DMS153 treated with DMSO at 0.1 percent for 48 hours (cell line): ENCODE measurements around the gene MCCC1.
"Not testable (repeated sequence)": the region's sequence is repeated elsewhere in the genome, so short reads cannot be mapped to it uniquely, and the experiment has no call there.

ENCODE experiments used
- DNase-seq: peaks from one replicate; lab custom pipeline; 2025; ENCODE audit not compliant: unreplicated experiment; lab: John Stamatoyannopoulos, UW

Gene MCCC1

DNA sequence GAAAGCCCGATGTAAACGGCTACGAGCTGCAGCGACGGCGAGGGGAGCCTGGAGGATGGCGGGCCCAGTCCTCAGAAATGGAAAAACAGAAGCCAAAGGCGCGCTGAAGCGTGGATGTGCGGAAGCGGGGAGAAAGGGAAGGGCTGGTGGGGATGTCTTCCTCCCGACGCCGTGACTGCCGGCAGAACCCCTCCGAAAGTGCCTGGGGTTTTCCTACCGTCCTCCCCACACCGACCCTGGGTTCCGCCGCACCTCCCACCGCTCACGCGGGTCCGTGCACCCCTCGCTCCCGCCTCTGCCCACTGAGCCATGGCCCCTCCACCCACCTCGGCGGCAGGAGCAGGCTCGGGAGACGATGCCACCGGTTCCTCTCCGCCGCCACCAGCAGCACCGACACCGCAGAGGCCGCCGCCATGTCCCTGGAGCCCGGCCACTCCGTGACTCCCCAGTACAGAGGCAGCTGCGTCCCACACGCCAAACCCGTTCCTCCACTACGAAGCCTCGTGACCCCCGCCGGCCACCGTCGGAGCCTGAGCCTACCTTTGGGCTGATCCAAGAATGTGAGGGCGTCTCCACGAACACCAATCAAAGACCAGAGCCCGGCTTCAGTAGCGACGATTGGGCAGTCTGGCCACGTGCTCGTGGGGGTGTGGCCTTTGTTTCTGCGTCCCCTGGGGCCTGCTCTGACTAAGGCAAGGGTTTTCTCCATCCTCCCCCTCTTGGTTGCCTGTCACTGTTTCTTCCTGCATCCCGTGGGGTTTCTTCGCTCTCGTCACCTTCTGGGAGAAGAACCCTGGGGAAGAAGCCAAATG is at the start of gene MCCC1:
Gene MCCC1 (minus strand): TSS at position 471 of the 812 bp plus-strand sequence. CDS start 56 bp downstream, at position 415.
- peak; percentile 97 for DNase-seq

DNA sequence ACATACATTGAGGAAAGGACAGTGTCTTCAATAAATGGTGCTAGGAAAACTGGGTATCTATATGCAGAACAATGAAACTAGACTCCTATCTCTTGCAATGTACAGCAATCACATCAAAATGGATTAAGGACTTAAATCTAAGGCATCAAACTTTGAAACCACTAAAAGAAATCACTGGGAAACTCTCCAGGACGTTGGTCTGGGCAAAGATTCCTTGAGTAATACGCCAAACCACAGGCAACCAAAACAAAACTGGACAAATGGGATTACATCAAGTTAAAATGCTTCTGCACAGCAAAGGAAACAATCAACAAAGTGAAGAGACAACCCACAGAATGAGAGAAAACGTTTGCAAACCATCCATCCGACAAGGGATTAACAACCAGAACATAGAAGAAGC is 48.8 kb upstream of the MCCC1 start:
- DNase-seq = no peak

DNA sequence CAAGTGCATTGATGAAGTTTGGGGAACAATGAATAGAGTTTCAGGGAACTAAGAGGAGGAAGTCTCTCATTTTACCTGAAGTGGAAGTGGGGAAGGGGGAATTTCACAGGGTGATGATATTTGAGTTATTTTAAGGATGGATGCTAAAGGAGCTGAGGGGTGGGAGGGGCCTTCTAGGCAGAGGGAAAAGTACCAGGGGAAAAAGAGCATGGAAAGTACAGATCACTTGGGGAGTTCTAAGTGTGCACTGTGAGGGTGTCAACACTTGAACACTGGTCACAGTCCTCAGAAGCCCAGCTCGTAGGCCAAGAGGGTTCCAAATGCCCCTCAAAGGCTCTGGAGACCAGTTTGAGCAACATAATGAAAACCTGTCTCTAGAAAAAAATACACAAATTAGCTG is 45.1 kb upstream of the MCCC1 start:
- DNase-seq = no peak

DNA sequence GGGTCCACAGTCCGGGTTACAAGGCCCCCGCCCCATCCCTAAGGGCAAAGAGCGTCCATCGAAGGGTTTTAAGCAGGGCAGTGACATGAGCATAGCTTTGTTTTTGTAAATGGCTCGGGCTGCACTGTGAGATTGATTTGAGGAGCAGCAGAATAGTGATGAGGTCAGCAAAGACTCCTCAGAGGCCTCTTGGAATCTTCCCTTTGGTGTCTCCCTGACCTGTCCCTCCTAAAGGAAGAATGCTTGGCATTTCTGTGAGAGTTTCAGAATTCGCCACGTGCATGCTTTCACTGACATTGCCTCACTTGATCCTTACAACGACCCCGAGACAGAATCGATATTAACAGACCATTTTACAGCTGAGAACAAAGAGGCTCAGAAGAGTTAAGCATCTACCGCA is 42.9 kb upstream of the MCCC1 start:
- DNase-seq = no peak

DNA sequence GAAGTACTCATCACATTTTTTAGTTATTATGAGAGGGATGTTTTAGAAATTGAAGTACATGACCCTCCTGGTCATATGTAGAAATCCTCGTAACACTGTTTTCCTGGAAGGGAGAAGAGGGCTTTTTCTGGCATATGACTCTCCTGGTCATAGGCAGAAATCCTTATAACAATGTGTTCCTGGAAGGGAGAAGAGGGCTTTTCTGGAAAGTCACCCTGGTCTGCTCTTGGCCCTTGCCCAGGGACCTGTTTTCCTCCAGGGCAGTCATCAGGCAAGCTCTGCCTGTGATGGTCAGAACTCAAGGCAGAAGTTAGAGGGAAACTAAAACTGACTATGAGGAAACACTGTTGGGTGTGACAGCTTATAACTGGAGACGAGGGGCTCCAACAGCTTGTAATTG is 35.5 kb upstream of the MCCC1 start:
- DNase-seq = no peak

DNA sequence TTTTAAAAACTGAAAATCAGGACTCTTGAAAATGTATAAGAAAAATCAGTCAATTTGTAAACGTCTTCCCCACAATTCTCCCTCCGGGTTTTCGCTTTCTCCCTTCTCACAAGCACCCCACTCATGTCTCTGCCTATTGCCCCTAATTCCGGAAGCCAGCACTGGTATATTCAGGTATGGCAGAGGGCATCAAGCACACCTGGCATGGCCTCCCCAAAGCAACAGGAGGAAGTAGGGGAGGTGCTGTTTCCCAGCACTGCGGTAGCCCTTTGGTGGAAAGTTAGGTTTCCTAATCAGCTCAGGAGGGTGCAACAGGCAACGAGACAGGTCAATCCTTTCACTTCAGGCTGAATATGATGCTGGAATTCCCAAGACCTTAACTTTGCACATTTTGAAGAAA is 33.1 kb upstream of the MCCC1 start:
- DNase-seq = no peak

DNA sequence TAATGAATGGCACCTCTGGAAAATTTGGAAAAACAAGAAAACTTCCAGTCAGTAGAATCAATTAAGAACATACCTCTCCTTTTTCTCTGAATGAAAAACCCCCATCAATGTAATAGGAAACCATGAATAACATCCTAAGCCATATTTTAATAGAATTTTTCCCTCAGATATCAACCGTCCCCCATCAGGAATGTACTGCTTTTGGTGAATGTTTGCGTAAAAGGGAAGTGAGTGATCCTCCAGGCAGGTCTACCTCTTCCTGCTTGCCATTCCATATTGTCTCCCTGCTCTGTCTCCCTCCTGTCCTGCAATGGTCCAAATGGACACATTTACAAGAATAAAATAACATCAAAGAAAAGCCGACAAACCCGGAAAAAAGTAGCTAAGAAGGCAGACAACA is 32.4 kb upstream of the MCCC1 start:
- DNase-seq = no peak

DNA sequence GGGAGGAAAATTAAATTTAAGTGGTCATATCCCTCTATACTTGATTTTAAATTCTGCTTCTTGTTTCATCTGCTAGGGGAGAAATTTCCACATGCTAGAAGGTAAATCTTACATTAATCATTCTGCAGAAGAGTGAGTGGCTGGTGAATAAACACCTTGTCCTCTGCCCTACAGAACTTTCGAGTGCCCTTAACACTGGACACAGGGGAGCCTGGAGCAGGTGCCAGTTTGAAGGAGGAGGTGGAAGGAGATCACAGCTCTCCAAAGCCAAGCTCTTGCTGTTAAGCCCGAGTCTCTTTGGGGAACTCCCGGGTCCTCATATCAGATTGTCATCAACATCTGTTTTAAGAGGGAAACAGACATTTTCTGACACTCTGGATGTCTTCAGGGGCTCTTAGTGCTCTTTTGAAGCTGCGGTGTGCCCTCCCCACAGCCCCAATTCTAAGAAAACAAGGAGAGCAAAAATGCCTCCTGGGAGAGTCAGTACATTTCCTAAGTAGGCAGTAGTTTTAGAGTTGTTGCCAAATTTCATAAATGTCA is 32.0 kb upstream of the MCCC1 start:
- DNase-seq = no peak

DNA sequence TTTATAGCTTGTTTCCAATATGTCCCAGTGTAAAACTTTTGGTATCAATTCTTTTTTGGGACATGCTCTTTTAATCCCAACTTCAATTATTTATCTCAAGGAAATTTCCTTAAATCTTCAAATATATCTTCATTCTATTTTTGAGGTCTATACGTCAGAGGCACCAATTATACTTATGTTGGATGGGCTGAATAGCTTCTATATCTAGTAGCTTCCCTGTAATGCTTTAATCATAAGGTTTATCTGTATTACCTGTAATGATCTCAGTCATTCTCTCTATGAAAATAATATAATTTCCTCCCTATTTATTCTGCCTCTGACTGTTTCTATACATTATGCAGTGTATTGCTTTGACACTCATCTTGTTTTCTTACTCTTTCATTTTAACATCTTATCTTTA is 29.9 kb upstream of the MCCC1 start:
- no peak for DNase-seq

DNA sequence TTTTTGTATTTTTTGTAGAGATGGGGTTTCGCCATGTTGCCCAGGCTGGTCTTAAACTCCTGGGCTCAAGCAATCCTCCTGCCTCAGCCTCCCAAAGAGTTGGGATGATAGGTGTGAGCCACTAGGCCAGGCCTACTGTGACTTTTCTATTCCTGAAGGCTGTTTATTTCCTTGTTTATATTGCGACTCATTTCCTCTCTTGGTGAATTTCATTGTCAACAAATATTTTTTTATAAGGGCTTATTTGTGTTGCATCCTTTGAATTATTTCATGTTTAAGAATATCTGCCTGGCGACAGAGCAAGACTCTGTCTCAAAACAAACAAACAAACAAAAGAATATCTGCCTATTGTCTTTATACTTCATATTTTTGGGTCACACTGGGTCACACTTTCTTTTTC is 29.4 kb upstream of the MCCC1 start:
- DNase-seq = no peak

DNA sequence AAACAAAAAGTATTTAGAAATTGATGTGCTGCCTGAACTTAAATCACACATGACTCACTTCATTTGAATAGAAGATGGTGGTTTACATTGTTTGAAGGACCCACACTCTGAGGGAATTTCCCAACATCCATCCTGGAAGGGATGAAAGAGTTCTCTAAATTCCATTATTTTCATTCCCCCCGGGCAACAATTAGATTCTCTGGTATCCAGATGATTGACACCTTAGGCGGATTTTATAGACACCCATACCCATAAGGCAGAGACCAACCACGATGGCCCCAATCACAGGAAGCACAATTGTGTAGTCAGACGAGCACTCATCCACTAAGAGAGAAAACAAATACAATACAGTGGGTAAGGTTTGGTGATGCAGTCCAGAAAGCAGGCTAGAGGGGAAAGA is 24.6 kb upstream of the MCCC1 start:
- DNase-seq = no peak

DNA sequence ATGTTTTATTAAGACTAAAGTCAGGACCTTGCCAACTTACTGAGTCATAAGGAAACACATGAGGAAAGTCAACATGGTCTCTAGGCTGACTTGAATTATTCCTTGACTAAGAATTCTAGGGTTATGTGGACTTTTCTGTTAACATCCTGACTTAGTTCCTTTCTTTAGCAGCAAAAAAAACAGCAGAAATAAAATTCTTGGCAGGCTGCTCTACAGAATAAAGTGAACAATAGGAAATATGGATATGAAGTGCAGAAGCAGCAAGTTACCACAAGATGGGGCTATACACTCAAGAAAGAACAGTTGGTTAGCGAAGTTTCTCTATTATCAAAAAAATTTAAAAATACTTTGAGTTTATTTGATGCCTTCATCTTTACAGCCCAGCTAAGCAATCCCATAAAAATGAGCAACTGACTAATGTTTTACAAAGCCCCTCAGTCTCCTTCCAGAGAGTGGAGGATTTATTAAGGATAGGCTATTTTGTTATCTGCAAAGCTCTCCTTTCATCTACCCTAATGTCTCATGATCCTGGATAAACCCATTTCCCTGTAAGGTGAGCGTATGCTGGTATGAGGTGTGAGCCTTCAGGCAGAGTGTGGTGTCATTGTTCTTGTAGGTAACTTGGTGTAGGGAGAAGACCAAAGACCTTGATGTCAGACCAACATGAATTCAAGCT is 23.1 kb upstream of the MCCC1 start:
- no peak for DNase-seq

DNA sequence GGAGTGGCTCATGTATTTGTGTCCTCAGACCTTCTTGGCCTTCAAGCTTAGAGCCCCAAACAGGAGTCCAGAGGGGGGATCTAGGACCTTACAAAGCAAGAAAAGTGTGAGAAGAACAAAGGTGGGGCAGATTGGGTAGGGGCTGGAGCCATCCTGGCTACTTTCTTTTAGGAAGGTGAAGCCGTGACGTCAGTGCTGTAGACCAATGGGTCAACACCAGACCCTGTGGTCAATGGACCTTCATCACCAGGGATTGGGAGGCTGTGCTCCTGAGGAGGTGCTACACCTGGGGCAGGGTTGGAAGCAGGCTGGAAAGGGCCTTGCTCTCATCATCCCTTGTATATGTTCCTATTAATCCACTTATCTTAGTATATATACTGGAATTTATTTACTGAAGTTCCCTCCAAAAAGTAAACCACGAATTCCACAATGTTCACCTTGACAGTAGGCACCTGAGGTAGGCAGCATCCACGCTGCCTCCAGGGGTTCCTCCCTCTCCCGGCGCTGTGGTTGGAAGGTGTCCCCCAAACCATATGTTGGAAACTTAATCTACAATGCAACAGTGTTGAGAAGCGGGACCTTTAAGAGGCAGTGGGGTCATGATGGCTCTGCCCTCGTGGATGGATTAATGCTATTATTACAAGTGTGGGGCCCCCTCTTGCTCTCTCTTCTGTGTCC is 21.4 kb upstream of the MCCC1 start:
- DNase-seq = no peak

DNA sequence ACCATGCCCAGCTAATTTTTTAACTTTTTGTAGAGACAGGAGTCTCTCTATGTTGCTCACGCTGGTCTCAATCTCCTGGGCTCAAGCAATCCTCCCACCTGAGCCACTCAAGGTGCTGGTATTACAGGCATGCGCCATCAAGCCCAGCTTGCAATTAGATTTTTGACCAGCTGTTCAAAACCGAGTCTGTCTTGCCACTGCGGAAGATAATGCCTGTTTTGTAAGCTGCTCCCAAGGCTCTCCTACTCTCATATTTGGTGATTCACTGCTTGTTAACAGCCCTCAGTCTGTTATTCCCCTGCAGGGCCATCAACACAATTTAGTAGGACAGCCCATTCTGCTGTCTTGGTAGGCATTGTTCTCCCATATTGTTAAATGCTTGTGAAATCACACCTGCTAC is 17.8 kb upstream of the MCCC1 start:
- no peak for DNase-seq

DNA sequence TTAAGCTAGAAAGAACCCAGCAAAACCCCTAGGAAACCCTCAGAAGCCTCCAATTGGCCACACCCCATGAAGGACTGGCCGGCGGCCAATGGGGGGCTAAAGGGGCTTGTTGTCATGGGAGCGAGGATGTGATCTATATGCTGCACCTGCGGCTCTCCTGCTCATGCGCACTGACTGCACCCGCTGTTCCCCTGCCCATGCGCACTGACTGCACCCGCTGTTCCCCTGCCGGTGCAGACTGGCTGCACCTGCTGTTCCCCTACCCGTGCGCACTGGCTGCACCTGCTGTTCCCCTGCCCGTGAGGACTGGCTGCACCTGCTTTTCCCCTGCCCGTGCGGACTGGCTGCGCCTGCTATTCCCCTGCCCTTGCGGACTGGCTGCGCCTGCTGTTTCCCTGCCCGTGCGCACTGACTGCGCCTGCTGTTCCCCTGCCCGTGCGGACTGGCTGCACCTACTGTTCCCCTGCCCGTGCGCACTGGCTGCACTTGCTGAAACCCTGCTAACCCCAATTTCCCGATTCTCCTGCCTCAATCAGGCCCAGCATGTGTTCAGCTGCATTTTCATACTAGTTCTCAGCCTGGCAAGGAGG is 16.8 kb upstream of the MCCC1 start:
- peak; percentile 96 for DNase-seq

DNA sequence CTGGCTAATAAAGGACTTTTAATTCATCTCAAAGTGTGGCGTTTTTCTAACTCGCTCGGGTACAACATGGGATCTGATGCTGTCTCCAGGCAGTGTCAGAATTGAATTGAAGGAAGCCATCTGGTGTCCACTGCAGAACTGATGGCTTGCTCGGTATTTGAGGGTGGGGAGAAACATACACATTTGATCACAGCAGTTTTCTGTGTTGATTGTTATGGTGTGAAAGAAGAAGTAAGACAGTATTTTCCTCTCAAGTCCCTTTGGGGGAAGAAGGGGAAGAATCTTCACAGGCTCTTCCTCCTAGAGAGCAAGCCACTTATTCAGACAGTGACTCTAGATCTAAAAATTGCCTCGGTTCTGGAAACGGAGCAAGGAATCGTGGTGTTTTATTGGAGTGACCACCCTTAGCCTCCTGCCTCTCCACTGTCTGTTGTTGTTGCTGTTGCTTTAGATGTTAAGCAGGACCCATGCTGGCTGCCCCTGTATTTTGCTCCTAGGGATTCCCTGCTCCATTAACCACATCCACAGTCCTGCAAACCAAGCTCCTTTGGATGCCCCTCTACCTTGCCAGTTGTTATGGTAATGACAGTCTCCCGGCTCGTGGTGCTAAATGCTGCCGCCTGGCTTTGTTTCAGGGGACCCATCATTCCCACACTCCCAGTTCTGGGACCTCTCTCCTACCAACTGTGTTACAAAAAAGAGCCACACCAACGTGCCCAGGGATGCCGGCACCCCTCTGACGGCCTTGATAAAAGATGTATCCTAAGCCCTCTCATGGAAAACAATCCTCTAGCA is 15.3 kb upstream of the MCCC1 start:
- no peak for DNase-seq

DNA sequence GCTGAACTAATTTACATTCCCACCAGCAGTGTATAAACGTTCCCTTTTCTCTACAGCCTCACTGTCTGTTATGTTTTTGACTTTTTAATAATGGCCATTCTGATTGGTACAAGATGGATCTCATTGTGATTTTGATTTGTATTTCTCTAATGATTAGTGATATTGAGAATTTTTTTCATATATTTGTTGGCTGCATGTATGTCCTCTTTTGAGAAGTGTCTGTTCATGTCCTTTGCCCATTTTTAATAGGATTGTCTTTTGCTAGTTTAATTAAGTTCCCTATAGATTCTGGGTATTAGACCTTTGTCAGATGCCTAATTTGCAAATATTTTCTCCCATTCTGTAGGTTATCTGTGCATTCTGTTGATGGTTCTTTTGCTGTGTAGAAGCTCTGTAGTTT is 10.6 kb upstream of the MCCC1 start:
- DNase-seq = not testable (repeated sequence)

DNA sequence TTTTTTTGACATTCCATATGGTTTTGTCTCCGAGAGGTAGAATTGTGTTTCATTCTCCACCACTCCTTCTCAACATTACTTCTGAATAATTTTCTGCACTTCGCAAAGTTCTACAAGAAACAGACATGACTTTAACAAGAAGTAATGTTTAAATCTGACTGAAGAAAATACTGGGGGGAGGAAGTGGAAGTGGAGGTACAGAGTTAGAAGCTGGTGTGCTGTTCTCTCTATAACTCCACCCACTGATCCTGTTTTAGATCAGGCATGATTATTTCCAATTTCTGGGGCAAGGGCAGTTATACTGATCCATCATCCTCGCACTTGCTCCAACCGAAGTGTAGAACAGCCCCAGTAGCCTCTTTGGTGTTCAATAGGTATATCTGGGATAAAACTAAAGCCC is 9.2 kb upstream of the MCCC1 start:
- no peak for DNase-seq

DNA sequence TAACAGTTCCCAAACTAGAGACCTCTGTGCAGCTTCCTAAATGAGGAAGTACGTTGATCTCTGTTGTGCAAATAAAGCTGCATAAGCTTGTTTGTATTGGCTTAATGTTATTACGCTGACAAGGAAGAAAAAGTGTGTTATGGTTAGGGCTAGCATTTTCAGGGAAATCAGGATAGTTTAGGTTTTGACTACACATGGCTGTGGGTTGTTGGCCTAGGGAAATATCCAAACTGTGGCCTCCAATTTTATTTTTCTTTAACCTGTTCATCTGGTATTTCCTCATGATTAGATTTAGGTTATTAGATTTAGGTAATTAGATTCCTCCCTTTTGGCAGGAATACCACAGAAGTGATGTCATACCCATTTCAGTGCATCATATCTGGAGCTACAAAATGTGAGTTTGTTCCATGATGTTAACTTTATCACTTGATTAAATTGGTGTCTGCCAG is 8.7 kb upstream of the MCCC1 start:
- no peak for DNase-seq

DNA sequence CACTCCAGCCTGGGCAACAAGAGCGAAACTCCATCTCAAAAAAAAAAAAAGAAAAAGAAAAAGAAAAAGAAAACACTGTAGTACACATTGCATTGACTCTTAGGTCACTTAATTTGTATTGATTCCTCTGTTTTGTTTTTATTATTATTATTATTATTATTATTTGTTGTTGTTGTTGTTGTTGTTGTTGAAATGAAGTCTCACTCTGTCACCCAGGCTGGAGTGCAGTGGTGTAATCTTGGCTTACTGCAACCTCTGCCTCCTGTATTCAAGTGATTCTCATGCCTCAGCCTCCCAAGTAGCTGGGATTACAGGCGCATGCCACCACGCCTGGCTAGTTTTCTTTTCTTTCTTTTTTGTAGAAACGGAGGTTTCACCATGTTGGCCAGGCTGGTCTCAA is 8.1 kb upstream of the MCCC1 start:
- DNase-seq = not testable (repeated sequence)

DNA sequence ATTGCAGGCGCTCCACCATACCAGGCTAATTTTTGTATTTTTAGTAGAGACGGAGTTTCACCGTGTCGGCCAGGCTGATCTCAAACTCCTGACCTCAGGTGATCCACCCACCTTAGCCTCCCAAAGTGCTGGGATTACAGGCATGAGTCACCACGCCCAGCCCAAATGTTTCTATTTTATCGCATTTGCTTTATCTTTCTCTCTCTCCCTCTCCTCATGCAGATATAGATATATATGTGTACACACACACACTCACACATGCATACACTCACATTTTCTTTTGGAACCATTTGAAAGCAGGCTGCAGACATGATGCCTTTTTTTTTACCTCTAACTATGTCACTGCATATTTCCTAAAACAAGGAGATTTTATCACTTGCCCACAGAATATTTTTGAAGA is 7.3 kb upstream of the MCCC1 start:
- no peak for DNase-seq
